NCI-H82 treated with DMSO at 0.1 percent for 48 hours (cell line): ENCODE results near the gene ANAPC5.
"Not testable (repeated sequence)": the region's sequence is repeated elsewhere in the genome, so short reads cannot be mapped to it uniquely, and the experiment has no call there.

ENCODE experiments used
- DNase-seq: peaks from one replicate; lab custom pipeline; 2025; ENCODE audit not compliant: unreplicated experiment; lab: John Stamatoyannopoulos, UW

Gene ANAPC5

DNA sequence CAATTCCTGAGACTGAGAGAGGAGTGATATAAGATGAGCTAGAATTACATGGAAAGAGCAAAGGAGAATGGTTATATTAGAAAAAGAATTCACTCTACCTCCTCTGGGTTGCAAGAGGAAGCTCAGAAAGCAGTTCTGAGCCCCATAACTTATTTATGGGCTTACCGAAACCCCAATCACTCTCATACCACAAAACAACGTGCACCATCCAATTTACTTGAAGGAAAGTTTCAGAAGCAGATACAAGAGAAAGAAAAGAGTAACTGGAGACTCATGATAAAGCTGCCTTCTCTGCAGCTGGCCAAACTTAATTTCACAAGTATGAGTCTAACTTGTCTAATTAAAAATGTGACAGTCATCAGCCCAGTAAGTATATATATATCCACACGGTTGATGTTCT lies 28.3 kb downstream of the ANAPC5 start:
- no peak for DNase-seq

DNA sequence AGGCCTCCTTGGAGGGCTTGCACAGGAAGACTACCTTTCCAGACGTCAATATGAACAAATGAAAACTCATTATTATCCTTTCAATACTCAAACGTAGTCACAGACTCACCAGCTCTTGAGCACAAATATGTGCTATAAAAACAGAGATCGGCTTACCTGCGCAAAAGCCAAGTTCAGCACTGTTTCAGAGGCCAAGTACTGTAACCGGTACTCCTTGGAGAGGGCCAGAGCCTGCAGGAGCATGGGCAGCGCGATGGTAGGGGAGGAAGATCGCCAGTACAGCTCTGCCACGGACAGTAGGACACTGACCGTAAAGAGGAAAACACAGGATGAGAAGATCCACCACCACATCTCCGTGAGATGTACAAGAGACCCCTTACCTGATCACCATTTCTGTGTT lies 34.1 kb downstream of the ANAPC5 start:
- no peak for DNase-seq

DNA sequence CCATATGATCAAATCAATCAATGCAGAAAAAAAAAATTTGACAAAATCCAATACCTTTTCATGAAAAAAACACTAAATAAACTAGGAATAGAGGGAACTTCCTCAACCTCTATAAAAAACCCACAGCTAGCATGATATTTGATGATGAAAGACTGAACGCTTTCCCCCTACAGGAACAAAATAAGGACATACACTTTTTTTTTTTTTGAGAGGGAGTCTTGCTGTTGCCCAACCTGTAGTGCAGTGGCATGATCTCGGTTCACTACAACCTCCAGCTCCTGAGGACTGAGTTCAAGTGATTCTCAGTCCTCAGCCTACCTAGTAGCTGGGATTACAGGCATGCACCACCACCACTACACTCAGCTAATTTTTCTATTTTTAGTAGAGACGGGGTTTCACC lies 37.8 kb downstream of the ANAPC5 start:
- no peak for DNase-seq

GRCh38 chr12:121310231-121310630 lies 42.0 kb downstream of the ANAPC5 start:
- DNase-seq: not testable (repeated sequence)

- DNase-seq: not testable (repeated sequence)
Measured at GRCh38 chr12:121307397-121307796, 44.8 kb downstream of the ANAPC5 start.

- no peak for DNase-seq
Measured at GRCh38 chr12:121304306-121304705, 47.9 kb downstream of the ANAPC5 start.

DNA sequence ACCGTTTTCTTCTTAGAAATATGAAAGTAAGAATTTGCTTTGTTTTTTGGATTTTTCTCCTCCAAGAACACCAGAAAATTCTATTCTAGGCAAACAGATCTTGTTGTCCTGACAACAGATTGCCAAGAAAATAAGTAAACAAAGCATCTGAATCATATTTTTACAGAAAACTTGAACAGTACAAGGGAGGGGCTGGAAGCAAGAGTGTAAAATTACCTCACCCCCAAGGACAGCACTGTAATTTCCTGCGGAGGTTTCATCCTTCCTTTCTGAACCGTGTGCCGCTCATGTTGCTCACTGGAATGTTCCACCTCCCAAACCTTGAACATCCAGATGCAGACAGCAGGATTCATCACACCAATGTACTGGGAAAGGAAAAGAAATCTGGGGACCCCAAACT lies 50.3 kb downstream of the ANAPC5 start:
- no peak for DNase-seq

DNA sequence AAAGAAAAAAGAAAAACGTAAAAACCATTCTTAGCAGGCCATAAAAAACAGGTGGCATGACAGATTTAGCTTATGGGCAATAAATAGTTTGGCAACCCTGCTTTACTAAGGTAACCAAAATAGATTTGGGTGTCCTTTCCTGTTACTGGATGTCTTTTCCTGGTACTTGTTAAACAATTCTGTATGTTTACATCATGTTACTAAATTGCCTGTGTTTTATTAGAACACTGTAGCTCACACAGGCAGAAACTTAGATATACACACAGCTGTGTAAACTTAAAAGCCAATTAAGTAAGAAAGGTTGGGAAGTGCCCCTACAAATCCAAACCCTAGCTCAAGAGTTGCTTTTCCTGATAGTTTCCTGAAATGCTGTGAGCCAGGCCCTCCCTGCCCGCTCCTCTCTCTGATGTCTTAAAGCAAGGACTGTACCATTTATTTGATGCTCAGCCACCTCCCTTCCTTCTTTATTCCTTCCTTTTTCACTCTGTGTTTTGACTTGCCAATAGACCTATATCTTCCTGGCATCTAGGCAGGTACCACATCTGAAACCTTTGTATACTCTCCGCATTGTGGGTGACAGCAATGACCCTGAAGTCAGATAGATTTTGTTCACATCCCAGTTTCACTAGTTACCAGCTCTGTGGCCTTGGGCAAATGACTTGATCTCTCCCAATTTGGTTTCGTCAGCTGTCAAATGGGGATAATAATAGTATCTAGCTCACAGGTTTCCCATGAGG lies 52.0 kb downstream of the ANAPC5 start:
- no peak for DNase-seq

DNA sequence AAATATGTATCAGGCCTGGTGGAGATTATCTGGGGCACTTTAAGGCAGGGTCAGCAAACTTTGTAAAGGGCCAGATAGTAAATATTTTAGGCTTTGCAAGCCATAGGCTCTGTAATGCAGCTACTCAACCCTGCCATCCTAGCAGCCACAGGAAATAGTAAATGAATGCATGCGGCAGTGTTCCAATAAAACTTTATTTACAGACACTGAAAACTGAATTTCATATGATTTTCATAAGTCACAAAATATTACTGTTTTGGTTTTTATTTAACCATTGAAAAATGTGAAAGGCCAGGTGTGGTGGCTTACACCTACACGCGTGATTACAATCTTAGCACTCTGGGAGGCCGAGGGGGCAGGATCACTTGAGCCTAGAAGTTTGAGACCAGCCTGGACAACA lies 52.5 kb downstream of the ANAPC5 start:
- no peak for DNase-seq

DNA sequence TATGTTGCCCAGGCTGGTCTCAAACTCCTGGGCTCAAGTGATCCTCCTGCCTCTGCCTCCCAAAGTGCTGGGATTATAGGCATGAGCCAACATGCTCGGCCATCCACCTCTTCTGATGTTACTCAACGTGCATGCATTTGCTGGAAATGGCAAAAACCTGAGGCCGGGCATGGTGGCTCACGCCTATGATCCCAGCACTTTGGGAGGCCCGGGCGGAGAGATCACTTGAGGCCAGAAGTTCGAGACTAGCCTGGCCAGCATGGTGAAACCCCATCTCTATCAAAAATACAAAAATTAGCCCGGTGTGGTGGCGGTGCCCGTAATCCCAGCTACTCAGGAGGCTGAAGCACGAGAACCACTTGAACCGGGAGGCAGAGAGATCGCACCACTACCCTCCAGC lies 53.8 kb downstream of the ANAPC5 start:
- not testable (repeated sequence) for DNase-seq

DNA sequence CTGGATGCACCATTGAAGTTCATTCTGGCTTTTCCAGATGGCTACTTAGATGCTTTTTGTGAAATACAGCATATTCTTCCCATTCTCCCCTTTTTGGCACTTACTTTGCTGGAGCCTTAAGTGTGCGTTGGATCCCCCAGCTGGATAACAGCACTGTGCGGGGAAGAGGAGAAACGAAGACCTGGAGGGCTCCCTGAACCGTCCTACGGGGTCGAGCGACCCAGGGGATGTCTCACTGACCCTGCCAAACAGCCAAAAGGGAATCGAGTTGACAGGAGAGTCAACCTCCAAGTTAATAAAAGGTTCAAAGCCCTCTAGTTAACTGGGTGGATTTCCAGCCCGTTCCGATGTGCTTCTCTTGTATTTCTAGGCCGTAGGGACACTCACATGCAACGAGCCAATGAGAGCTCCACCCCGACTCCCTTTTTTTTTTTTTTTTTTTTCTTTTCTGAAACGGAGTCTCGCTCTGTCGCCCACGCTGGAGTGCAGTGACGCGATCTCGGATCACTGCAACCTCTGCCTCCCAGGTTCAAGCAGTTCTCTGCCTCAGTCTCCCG lies 54.7 kb downstream of the ANAPC5 start:
- no peak for DNase-seq

- DNase-seq: peak; percentile 44
Measured at GRCh38 chr12:121296618-121297434, 55.4 kb downstream of the ANAPC5 start, which contains the start of gene CAMKK2. TSS of gene CAMKK2 (minus strand) at chr12:121296709. CDS start at chr12:121274526, 22,183 bp downstream.

GRCh38 chr12:121295746-121296617 lies 56.2 kb downstream of the ANAPC5 start:
- no peak for DNase-seq

GRCh38 chr12:121295116-121295745 lies 57.0 kb downstream of the ANAPC5 start:
- peak; percentile 30 for DNase-seq

DNA sequence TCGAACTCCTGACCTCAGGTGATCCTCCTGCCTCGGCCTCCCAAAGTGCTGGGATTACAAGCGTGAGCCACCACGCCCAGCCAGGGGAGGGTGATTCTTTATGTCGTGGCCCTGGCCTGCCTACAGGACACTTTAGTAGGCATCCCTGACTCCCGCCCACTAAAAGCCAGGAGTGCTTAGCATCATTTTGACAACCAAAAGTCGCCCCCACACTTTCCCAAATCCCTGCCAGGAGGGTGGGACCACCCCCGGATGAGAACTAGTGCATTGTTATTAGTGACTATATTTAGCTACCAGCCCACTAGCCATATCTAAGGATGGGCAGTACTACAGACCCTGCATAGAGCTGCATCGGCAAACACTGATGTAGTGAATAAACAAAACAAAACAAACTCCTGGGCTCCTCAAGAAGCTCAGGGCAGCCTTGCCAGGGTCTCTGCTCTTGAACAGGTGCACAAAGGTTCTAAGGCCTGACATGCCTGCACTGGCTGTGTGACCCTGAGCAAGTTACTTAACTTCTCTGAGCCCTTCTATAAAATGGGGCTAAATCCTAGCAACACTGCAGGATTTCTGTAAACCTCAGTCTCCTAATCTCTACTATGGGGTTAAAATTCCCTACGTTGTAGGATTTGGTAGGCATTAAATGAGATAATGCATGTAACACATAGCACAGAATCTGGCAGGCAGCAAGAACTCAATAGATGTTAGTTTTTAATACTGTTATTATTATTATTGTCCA lies 57.9 kb downstream of the ANAPC5 start:
- no peak for DNase-seq

- no peak for DNase-seq
Measured at GRCh38 chr12:121293603-121294002, 58.6 kb downstream of the ANAPC5 start.

- no peak for DNase-seq
Measured at GRCh38 chr12:121290410-121290809, 61.8 kb downstream of the ANAPC5 start.

DNA sequence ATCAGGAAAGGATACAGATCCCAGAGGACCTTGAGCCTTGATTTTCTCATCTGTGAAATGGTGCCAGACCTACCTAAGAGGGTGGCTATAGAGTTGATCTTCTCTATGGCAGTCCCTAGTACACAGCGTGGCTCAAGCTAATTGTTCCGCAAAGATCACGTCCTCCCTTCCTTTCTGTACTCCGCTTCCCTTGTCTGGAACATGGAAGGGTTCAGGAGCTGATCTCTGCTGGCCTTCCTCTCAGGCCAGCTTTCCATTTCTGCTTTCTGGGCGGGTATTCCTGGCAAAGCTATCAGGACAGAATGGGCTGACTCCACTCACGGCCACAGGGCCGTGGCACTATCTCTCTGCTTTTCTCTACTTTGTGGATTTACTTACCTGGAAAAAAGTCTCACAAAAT lies 62.2 kb downstream of the ANAPC5 start:
- DNase-seq: no peak

DNA sequence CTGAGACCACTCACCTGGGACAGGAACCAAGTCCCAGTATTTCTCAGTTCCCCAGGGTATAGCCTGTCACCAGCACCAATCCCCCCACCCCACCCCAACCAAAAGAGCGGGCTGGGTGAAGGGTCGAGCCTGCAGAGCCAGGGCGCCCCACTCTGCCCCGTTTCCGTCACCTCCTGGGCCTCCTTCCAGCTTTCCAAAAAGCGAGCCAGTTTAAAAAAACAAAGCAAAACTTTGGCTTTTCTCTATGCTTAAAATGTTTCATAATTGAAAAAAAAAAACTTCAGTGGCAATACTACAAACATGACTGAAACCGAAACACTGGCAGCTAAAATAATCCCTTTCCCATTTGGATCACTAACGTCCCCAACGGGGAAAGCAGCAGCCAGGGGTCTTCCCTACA lies 63.2 kb downstream of the ANAPC5 start:
- DNase-seq: no peak
